OCI-LY3 (cell line): Measurements from ENCODE around the gene PEX10.

ENCODE experiments used
- EZH2phosphoT487 ChIP-seq: fragments of 200-600 bp; shearing (Covaris generic); IDR thresholded peaks from 2 replicates; pipeline ENCODE4 v1.6.1; 2018; ENCODE audit warnings: antibody characterized with exemption, mixed run types, low read depth
- TF ChIP-seq, protein P1 (sequence below): fragments of 200-600, 300-600 bp; sonication (generic); IDR thresholded peaks from 2 replicates; pipeline ENCODE4 v1.5.1; 2014; ENCODE audit warnings: antibody characterized with exemption, low read length, low read depth

GRCh38 chr1:2363847-2364513 is 48.4 kb downstream of the PEX10 start:
- TF ChIP-seq, protein P1, sequence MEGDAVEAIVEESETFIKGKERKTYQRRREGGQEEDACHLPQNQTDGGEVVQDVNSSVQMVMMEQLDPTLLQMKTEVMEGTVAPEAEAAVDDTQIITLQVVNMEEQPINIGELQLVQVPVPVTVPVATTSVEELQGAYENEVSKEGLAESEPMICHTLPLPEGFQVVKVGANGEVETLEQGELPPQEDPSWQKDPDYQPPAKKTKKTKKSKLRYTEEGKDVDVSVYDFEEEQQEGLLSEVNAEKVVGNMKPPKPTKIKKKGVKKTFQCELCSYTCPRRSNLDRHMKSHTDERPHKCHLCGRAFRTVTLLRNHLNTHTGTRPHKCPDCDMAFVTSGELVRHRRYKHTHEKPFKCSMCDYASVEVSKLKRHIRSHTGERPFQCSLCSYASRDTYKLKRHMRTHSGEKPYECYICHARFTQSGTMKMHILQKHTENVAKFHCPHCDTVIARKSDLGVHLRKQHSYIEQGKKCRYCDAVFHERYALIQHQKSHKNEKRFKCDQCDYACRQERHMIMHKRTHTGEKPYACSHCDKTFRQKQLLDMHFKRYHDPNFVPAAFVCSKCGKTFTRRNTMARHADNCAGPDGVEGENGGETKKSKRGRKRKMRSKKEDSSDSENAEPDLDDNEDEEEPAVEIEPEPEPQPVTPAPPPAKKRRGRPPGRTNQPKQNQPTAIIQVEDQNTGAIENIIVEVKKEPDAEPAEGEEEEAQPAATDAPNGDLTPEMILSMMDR = no peak
- TF ChIP-seq EZH2phosphoT487 = no peak
